Prostate gland (tissue), 2 donors: ENCODE data around the gene BCR. TPM values are rescaled to one million over a fixed set of nuclear protein-coding genes. Genes with fewer than 3 reads are reported as not detected.

ENCODE experiments used
- DNase-seq: peaks from one replicate; pipeline ENCODE4 v3.0.0-alpha.2; 2019; ENCODE audit warnings: low spot score
- H3K27ac ChIP-seq, 2 donors: fragments of 200-600 bp; sonication (generic); 2 replicates each; pipeline ENCODE4 v1.5.1; 2017 to 2019
- H3K27me3 ChIP-seq: fragments of 200-600 bp; sonication (generic); replicated peaks from 2 replicates; pipeline ENCODE4 v1.5.1; 2019; ENCODE audit not compliant: insufficient read depth
- H3K36me3 ChIP-seq, 2 donors: fragments of 200-600 bp; sonication (generic); 1 replicate in 1 of 2; 2 replicates in 1 of 2; pipeline versions ENCODE4 v1.5.1 to v1.8.1; 2017 to 2019
- H3K4me1 ChIP-seq: fragments of 200-600 bp; sonication (generic); replicated peaks from 2 replicates; pipeline ENCODE4 v1.5.1; 2019
- H3K4me3 ChIP-seq, 2 donors: fragments of 200-600 bp; sonication (generic); 2 replicates each; pipeline ENCODE4 v1.5.1; 2017 to 2019
- H3K9me3 ChIP-seq: fragments of 200-600 bp; sonication (generic); 2 replicates; pipeline ENCODE4 v1.5.1; 2017
- POLR2A ChIP-seq: fragments of 450-650 bp; IDR thresholded peaks from one replicate; pipeline ENCODE4 v1.6.1; 2016; ENCODE audit warnings: antibody characterized with exemption, mild to moderate bottlenecking
- POLR2AphosphoS5 ChIP-seq: sonication (generic); formaldehyde crosslinking; IDR thresholded peaks from one replicate; pipeline ENCODE4 v1.6.1; 2017; ENCODE audit warnings: antibody characterized with exemption
- WGBS: methylation state at CpG from one replicate; pipeline ENCODE4 v1.1.5; 2018; 5-methylcytosine and 5-hydroxymethylcytosine counted together
- intact Hi-C: fragments of 100-400 bp; cut with DNase I; formaldehyde crosslinking; loops from one replicate; pipeline ENCODE4 v1.14.2; 2022
- total RNA-seq, 2 donors: library from RNA; depleted of rRNA; stranded (reverse); fragments of >200 nt; gene quantifications; one replicate each; pipeline ENCODE4 v1.1.0, GENCODE V29; 2016
- TF ChIP-seq, protein P1 (sequence below), 4 experiments: fragments of 200-600 bp in 2 of 4; fragments of 450-650 bp in 2 of 4; sonication (generic) in 2 of 4; IDR thresholded peaks; 1 replicate in 3 of 4; 2 replicates in 1 of 4; pipeline ENCODE4 v1.5.1; 2016 to 2019; ENCODE audit warnings: antibody characterized with exemption in 4 of 4, mild to moderate bottlenecking in 2 of 4, moderate library complexity in 2 of 4

BCR gene
- total RNA-seq, 2 donors from 2014 or later: 32.7 to 88.8 TPM

DNA sequence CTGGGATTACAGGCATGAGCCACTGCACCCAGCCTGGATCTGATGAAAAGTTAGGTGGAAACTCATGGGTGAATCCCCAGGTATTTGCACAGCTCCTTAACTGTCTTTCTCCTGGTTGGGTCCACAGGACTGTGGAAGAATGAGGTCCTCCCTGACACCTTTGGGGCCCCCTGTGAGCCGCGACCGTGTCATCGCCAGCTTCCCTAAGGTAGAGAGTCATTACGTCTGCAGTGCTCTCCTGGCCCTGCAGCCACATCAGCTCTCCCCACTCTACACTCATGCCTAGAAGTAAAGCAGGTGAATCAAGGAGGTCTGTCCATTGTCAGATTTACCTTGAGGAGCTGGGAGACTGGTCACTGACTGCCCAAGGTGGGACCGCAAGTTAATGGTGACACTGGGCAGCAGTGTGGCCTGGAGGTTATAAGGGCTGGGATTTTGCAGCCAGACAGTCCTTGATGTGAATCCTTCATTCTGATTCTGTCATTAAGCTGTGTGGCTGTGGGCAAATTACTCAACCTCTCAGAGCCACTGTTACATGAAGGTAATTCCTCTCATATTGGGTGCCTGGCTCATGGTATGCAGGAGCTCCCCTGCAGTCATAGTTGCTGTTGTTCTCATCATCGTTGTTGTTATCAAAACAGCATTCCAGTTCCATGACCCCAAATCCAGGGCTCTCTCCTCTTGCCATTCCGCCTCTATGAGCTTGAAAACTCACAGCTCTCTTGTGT, 33.7 kb upstream of the BCR start:
- 84% methylated on average over 8 of the region's 8 CpGs for WGBS
- Histone ChIP-seq H3K36me3 (no peaks in the 10 kb centered on the region), H3K27ac (peak overlapping the region; percentile 5 to 64), H3K27me3 (no peaks in the 10 kb centered on the region), H3K4me1 (peaks cover 23% of the 10 kb centered on the region), H3K4me3 (no peak overlapping the region), H3K9me3 (no peaks in the 10 kb centered on the region)
- DNase-seq: no peak
- intact Hi-C loops: no loop called here
- TF ChIP-seq POLR2AphosphoS5 (no peak), POLR2A (no peak)
- TF ChIP-seq, protein P1, sequence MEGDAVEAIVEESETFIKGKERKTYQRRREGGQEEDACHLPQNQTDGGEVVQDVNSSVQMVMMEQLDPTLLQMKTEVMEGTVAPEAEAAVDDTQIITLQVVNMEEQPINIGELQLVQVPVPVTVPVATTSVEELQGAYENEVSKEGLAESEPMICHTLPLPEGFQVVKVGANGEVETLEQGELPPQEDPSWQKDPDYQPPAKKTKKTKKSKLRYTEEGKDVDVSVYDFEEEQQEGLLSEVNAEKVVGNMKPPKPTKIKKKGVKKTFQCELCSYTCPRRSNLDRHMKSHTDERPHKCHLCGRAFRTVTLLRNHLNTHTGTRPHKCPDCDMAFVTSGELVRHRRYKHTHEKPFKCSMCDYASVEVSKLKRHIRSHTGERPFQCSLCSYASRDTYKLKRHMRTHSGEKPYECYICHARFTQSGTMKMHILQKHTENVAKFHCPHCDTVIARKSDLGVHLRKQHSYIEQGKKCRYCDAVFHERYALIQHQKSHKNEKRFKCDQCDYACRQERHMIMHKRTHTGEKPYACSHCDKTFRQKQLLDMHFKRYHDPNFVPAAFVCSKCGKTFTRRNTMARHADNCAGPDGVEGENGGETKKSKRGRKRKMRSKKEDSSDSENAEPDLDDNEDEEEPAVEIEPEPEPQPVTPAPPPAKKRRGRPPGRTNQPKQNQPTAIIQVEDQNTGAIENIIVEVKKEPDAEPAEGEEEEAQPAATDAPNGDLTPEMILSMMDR (IDR thresholded peaks at IDR 0.05): no peak

- intact Hi-C loops: no loop called here
- H3K36me3 ChIP-seq: no peaks in the 10 kb centered on the region
- no peak overlapping the region for H3K4me3 ChIP-seq
- DNase-seq: peak; percentile 88
- H3K9me3 ChIP-seq: no peaks in the 10 kb centered on the region
- H3K27ac ChIP-seq: peak overlapping the region; percentile 5 to 64
- peaks cover 23% of the 10 kb centered on the region for H3K4me1 ChIP-seq
- no peak for TF ChIP-seq POLR2A
- TF ChIP-seq POLR2AphosphoS5: peak; percentile 99
- WGBS: 18% methylated on average over 6 of the region's 6 CpGs
- H3K27me3 ChIP-seq: no peaks in the 10 kb centered on the region
Observed at GRCh38 chr22:23147617-23148387, 32.5 kb upstream of the BCR start.

DNA sequence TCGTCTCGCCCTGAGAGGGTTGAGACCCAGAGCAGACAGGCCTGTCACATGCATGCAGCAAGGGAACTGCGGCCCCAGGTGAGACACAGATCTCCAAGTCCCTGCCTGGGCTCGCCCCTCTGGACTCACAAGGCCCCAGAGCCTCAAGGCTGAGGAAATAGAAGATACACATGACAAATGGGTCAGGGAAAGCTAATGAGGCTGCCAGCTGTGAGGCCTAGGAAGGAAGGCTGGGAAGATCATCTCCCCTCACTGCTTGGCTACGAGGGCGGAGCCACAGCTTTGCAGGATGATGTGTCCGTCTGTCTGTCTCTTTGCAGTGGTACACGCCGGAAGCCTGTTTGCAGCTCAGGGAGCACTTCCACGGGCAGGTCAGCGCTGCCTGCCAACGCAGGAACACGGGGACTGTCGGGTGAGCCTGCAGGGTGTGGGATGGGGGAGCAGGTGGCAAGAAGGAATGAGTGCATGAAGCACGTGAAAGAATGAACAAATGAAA, 30.5 kb upstream of the BCR start:
- Histone ChIP-seq H3K4me1 (peaks cover 21% of the 10 kb centered on the region), H3K27ac (no peak overlapping the region), H3K27me3 (no peaks in the 10 kb centered on the region), H3K4me3 (no peak overlapping the region), H3K9me3 (no peaks in the 10 kb centered on the region), H3K36me3 (no peaks in the 10 kb centered on the region)
- TF ChIP-seq POLR2AphosphoS5: no peak
- TF ChIP-seq, protein P1 (IDR thresholded peaks at IDR 0.05): no peak
- no peak for TF ChIP-seq POLR2A
- no peak for DNase-seq
- 62% methylated on average over 15 of the region's 15 CpGs for WGBS
- intact Hi-C loops: no loop called here

GRCh38 chr22:23150762-23151161, 29.5 kb upstream of the BCR start:
- Histone ChIP-seq H3K9me3 (no peaks in the 10 kb centered on the region), H3K36me3 (no peaks in the 10 kb centered on the region), H3K27me3 (no peaks in the 10 kb centered on the region), H3K27ac (no peak overlapping the region), H3K4me3 (no peak overlapping the region), H3K4me1 (peaks cover 20% of the 10 kb centered on the region)
- TF ChIP-seq, protein P1 (IDR thresholded peaks at IDR 0.05): no peak
- WGBS: 94% methylated on average over 6 of the region's 6 CpGs
- DNase-seq: no peak
- intact Hi-C loops: no loop called here

DNA sequence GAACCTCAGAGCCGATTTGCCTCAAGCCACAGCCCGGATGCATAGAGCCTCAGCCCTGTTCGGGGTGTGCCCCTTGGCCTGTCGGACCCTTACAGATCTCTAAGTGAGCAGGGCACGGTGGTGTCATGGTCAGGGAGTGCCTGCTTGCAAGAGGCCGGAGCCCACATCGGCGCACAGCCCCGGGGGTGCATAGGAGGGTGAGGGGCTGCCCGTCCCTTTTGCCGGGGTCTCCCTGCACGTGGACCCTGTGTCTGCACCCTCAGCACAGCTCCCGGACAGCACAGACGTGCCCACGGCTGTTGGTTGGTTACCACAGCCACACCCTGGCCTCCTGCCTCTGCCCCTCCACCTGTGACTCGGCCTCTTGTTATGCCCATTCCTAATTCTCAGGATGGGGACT, 28.5 kb upstream of the BCR start:
- WGBS: 93% methylated on average over 16 of the region's 16 CpGs
- TF ChIP-seq, protein P1 (IDR thresholded peaks at IDR 0.05): no peak
- no peak for TF ChIP-seq POLR2A
- no peak for TF ChIP-seq POLR2AphosphoS5
- H3K4me1 ChIP-seq: peaks cover 19% of the 10 kb centered on the region
- intact Hi-C loops: no loop called here
- no peak for DNase-seq
- H3K36me3 ChIP-seq: no peaks in the 10 kb centered on the region
- no peaks in the 10 kb centered on the region for H3K9me3 ChIP-seq
- H3K27me3 ChIP-seq: no peaks in the 10 kb centered on the region
- no peak overlapping the region for H3K4me3 ChIP-seq
- H3K27ac ChIP-seq: no peak overlapping the region
